Measurements from ENCODE around the gene AZIN2. TPM values are rescaled to one million over a fixed set of nuclear protein-coding genes. Genes with fewer than 3 reads are reported as not detected.

AZIN2 gene
- total and polyA plus RNA-seq, 2 of the 8 experiments (the other 6 are each of a cell fraction or from before 2014, with no cell fraction given), result 0.22 to 0.91 TPM

- TF ChIP-seq MAX (IDR thresholded peaks at IDR 0.05) (no peak), EP300 (IDR thresholded peaks at IDR 0.05; ENCODE audit: borderline replicate concordance in 1 of 2, low read depth in 2 of 2, low read length in 2 of 2) (no peak), BRCA1 (IDR thresholded peaks at IDR 0.05; ENCODE audit: low read depth, low read length) (no peak), RFX5 (IDR thresholded peaks at IDR 0.05; ENCODE audit: borderline replicate concordance, low read depth, low read length) (no peak), ATF3 (IDR thresholded peaks at IDR 0.05; ENCODE audit: insufficient read depth, low read depth, low read length) (no peak), CBX5 (IDR thresholded peaks at IDR 0.05; ENCODE audit: low read depth, low read length) (no peak), CBX8 (IDR thresholded peaks at IDR 0.05; ENCODE audit: borderline replicate concordance, low read depth, low read length) (no peak), SP4 (IDR thresholded peaks at IDR 0.05; ENCODE audit: low read length) (no peak), RAD21 (IDR thresholded peaks at IDR 0.05 in 1 of 2, conservative IDR thresholded peaks at IDR 0.05 in 1 of 2; ENCODE audit: low read depth in 2 of 2, low read length in 2 of 2) (no peak), POLR2AphosphoS5 (IDR thresholded peaks at IDR 0.05; ENCODE audit: low read depth, low read length) (no peak)
These were observed 16.8 kb downstream of the AZIN2 start (continued) for GRCh38 chr1:33097762-33098161.

Measured in H1 (cell line).